NT2/D1 (cell line): ENCODE data around the gene ASB7.

Source experiments
- SUZ12 ChIP-seq: IDR thresholded peaks from 2 replicates; pipeline ENCODE4 v1.6.1; 2011; ENCODE audit not compliant: insufficient read length, insufficient read depth; ENCODE audit errors: extremely low read depth
- YY1 ChIP-seq: IDR thresholded peaks from 2 replicates; pipeline ENCODE4 v1.6.1; 2011; ENCODE audit not compliant: insufficient read length, insufficient read depth
- ZNF274 ChIP-seq: IDR thresholded peaks from 2 replicates; pipeline ENCODE4 v1.6.1; 2011; ENCODE audit warnings: mild to moderate bottlenecking, low read depth, low read length

GRCh38 chr15:100612539-100612938, 10.2 kb downstream of the ASB7 start:
- TF ChIP-seq ZNF274: no peak
- no peak for TF ChIP-seq YY1
- TF ChIP-seq SUZ12: no peak
